Inflammatory macrophage treated with lipopolysaccharide for 4 hours (primary cell): ENCODE results near the gene ZAP70.

ENCODE experiments used
- DNase-seq: peaks from one replicate; pipeline ENCODE4 v3.0.0-alpha.2; 2020

The ZAP70 gene

GRCh38 chr2:97754690-97755346, 41.4 kb downstream of the ZAP70 start:
- DNase-seq: no peak

DNA sequence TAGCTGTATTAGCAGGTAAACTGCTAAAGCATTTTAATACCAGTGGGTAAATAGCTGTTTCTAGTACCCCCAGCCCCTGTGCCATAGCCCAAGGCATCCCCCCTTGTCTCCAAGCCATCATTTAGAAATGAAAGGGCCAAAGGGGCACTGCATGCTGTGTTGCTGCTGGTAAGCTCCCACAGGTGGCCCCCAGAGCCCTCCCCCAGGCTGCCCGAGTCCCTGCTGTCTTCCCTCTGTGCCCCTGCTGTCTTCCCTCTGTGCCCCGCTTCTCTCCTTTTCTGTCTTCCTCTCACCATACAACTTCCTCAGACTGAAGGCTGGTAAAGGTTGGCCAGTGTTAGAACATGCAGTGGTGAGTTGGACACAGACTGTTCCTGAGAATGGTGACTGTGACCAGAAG, 42.1 kb downstream of the ZAP70 start:
- no peak for DNase-seq

GRCh38 chr2:97757062-97757461, 43.7 kb downstream of the ZAP70 start:
- no peak for DNase-seq

DNA sequence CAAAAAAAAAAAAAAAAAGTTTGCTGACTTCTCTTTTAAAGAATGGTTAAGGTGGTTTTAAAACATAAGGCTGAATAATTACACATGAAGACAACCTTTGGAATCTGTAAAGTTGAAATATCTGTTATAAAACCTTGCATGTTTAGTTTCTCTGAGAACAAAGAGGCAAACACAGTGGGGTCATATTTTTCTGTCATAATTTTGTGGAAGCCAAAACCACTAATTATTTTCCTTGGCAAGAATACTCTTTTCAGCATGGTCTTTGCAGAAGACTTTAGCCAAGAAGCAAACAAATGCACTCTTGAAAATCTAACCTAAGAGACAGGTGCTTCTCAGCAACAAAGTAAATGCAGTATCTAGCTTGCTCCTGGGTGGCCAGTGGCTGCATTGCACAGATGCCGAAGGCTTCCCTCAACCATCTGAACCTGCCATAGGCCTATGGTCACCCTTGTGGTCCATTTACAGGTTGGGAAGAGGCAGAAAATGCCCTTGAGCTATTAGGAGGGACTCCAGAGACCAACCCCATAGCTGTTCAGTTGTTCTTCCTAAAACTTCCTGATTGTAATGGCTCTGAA, 44.8 kb downstream of the ZAP70 start:
- DNase-seq: no peak

DNA sequence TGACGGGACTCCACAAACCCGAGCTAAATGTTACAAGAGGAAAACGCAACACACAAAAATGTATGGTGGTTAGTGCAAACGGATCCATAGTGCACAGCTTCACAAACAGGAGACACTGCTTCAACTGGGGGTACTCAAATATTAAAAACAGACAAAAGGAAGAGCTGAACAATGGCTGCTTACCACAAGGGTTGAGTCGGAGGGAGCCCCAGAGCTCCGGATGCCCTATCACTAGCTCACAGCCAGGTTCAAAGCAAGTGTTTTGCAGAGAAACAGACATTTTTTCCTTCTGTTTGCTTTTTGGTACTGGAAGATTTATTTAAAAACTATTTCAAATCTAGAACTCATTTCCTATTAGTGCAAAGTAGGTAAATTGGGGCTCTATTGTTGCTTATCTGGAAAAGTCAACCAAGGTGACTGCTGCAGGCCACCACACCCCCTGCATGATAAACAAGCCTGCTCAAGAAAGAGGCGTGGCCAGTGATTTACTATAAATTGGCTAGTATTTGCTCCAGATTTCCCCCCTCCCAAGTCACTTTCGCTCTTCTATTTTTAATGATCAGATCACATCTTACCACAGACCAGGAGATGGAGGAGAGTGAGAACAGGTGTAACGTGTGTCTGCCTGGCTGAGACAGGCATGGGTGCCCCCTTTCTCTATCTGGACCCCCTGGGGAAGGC, 46.5 kb downstream of the ZAP70 start:
- DNase-seq: no peak

DNA sequence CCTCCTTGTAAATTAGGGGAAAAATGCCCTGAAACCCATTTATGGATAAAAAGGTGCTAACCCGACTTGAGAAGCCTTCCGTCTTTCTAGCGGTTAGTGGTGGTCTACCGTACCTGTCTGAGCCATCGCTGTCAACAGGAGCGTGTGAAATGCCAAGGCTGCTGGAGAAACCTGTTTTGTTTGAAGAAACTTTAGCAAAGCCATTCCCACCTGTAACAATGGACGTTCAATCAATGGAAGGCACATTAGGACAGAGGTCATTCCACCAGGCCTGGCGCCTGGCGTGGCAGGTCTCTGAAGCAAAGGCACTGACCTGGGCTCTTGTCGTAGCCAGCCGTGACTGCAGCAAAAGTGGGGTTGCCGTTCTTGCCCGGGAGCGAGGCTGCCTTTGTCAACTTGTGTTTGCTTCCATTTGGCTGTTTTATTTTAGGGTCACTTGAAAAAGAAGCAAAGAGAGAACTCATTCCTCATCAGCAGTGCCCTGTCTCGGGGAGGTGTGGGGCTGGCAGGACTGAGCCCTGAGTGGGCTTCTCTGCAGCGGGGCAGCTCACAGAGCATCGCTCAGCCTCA, 47.2 kb downstream of the ZAP70 start:
- no peak for DNase-seq

DNA sequence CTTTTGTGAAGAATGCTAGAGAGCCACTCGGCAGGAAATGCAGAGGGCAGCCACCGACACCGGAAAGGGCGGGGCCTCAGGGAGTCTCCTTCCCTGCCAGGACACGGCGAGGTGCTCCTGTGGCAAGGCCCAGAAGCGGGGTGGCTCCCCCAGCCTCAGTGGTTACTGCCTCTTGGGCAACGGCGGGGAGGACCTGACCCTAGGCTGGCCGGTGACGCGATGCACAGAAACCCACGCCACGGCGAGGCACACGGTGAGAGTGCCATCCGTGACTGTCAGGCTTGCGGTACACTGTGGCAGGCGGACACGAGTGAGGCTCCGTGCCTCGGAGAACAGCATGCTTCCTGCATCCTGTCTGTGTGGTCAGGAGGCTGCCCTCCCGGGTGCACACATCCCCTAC, 47.8 kb downstream of the ZAP70 start:
- DNase-seq: no peak

- no peak for DNase-seq
These were observed 49.9 kb downstream of the ZAP70 start for GRCh38 chr2:97763176-97763845.

DNA sequence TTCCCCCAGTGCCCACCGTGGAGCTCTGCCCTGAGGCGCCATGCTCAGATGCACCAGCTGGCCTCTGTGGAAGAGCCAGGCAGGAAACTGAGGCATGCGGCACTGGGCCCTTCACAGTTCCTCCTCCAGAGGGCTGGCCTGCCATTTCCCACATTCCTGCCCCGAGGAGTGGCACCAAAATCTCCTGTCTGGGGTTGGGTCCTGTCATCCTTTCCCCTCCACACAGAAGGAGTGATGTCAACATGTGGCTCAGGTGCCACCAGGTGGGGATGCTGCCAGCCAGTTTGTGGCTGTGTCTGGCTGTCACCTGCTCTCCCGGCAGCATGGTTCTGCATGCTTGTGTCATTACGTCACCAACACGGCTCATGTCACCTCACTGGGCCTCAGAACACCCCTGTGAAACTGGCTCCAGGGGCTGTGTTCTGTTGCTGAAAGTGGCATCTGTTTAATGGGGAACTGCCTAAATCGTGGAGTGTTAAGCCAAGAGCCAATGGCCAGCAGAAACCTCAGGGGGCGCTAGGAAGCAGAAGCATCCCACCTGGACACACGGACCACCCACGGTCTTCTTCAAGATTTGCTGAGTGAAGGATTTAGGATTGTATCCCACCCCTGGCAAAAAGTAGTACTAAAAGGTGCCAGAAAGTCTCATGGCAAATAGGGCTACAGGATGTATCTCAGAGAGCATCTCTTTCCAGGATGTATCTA, 51.3 kb downstream of the ZAP70 start:
- DNase-seq: no peak

DNA sequence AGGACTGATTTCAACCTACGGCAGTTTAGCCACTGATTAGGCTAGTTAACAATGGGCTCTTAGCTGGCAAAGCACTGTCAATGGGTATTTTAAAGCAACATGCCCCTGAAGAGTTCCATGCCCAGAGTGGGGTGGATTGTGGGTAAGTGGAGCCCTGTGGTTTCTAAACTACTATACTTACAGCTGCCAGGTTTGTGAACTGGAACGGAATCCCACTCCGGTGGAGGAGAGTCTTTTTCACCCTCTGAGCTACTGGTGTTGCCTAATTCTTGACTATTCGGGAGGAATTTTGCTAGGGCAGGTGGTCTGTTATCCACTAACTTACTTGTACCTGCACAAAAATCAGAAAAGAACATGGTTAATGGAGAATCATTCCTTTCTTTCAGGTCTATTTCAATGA, 52.6 kb downstream of the ZAP70 start:
- DNase-seq: no peak

DNA sequence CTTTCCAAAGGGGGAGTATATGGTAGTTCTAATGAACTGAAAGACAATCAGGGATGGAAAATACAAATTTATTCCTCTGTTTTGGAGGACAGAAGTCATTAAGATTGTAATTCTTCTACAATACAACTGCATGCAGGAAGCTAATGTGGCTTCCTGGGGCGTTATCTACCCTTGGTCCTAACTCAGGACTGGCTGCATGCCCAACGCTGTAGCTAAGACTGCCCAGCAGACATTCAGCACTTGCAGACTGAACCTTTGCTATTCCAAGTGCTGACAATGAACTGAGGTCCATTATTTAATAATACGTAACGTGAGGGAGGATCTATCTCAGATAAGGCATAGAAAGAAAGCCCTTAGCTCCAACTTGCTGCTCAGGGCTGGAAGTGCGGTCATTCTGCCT, 53.2 kb downstream of the ZAP70 start:
- no peak for DNase-seq

- DNase-seq: no peak
These were observed 55.9 kb downstream of the ZAP70 start for GRCh38 chr2:97769308-97769707.

- DNase-seq: no peak
These were observed 56.3 kb downstream of the ZAP70 start for GRCh38 chr2:97769711-97770110.

GRCh38 chr2:97770445-97770844, 57.1 kb downstream of the ZAP70 start:
- no peak for DNase-seq

DNA sequence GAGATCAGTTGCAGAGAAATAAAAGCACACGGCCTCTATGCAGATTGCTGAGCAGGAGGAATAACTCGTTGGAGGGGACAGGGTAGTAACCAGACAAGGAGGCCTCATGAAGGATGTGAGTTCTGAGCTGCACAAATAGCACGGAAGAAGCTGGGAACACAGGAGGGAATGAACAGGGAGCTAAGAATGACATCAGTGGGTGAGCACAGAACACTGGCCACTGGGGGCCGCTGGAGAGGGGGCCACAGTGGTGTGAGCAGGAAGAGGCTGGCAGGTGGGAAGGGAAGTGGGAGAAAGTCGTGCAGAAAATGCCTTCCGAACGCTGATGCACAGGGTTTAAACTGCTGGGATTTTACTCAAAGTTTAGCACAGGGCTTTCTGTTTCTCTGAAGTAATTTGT, 61.0 kb downstream of the ZAP70 start:
- DNase-seq: peak; percentile 6

- DNase-seq: no peak
These were observed 61.7 kb downstream of the ZAP70 start for GRCh38 chr2:97775074-97775473.

DNA sequence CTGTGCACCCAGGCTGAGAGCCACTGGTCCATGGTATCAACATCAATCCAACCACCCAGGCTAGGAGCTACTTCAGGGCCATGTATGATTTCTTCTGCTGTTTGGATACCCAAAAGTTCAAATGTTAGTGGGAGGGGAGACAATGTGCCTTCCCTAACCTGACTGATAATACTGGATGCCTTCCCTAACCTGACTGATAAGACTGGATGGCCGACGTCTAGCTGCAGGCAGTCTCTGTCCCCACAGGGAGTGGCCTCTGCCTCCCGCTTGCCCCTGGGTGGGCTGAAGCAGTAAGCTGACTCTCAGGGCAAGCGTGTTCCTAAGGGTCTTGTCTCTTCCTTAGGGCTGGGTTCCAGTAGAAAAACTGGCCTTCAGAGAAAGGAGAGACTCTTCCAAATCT, 65.8 kb downstream of the ZAP70 start:
- DNase-seq: no peak

DNA sequence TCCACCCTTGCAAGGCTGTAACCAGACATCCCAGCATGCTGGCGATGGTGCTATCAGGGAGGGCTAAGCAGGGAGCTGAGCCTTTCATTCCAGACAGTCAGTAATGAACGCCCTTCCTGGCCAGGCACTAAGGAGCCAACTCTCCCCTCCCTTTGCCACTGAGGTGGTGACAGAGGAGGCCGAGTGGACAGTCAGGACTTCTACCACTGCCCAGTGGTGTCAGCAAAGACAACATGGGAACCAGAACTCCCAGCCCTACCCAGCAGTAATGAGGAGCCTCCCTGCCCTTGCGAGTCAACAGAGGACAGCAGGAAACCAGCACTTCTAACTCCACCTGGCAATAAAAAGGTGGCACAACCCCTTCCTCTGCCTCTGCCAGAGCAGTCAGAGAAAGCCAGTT, 68.6 kb downstream of the ZAP70 start:
- DNase-seq: no peak

- DNase-seq: no peak
These were observed 71.6 kb downstream of the ZAP70 start for GRCh38 chr2:97784953-97785352.

- DNase-seq: no peak
These were observed 72.4 kb downstream of the ZAP70 start for GRCh38 chr2:97785818-97786217.

GRCh38 chr2:97788986-97789644, 75.7 kb downstream of the ZAP70 start:
- DNase-seq: no peak
